Kasumi-1 (cell line): Measurements from ENCODE around the gene CCDC61.

Source experiments
- DNase-seq, 2 experiments: peaks; one replicate each; lab custom pipeline; 2025; lab: John Stamatoyannopoulos, UW

CCDC61 gene

GRCh38 chr19:45975306-45976070 lies 19.8 kb upstream of the CCDC61 start:
- DNase-seq = no peak

GRCh38 chr19:45976178-45976577 lies 19.1 kb upstream of the CCDC61 start:
- DNase-seq = no peak

GRCh38 chr19:45978156-45978555 lies 17.1 kb upstream of the CCDC61 start:
- no peak for DNase-seq

- no peak for DNase-seq
These were observed 13.9 kb upstream of the CCDC61 start for GRCh38 chr19:45981350-45981749.

- DNase-seq = no peak
These were observed 9.9 kb upstream of the CCDC61 start for GRCh38 chr19:45985321-45985720.

- DNase-seq = no peak
These were observed 5.0 kb upstream of the CCDC61 start for GRCh38 chr19:45990113-45990728.

GRCh38 chr19:45994456-45994997 lies 740 bp upstream of the CCDC61 start:
- peak in 1 of 2 experiments; percentile 82 for DNase-seq

- no peak for DNase-seq
These were observed 583 bp downstream of the CCDC61 start for GRCh38 chr19:45995715-45996385.

- no peak for DNase-seq
These were observed 1.7 kb downstream of the CCDC61 start for GRCh38 chr19:45996933-45997332.

- DNase-seq = no peak
These were observed 3.6 kb downstream of the CCDC61 start for GRCh38 chr19:45998834-45999233.

GRCh38 chr19:45999653-46000121 lies 4.4 kb downstream of the CCDC61 start:
- DNase-seq = no peak

- no peak for DNase-seq
These were observed 5.4 kb downstream of the CCDC61 start for GRCh38 chr19:46000491-46001246.

- no peak for DNase-seq
These were observed 7.5 kb downstream of the CCDC61 start for GRCh38 chr19:46002678-46003275.

GRCh38 chr19:46006411-46006810 lies 11.1 kb downstream of the CCDC61 start:
- DNase-seq = no peak

- DNase-seq = peak; percentile 58 to 74
These were observed 14.6 kb downstream of the CCDC61 start for GRCh38 chr19:46009530-46010510.

GRCh38 chr19:46014534-46014933 lies 19.3 kb downstream of the CCDC61 start:
- no peak for DNase-seq

- DNase-seq = no peak
These were observed 19.8 kb downstream of the CCDC61 start for GRCh38 chr19:46014941-46015686.

- DNase-seq = no peak
These were observed 20.6 kb downstream of the CCDC61 start for GRCh38 chr19:46015687-46016425.
